Neuronal stem cell (in vitro differentiated cells): Measurements from ENCODE around the gene RIMKLA.

ENCODE experiments used
- DNase-seq: peaks from one replicate; pipeline ENCODE4 v3.0.0-alpha.2; 2013; ENCODE audit warnings: low spot score
- H2AFZ ChIP-seq: one replicate; pipeline ENCODE4 v1.6.1; 2013; ENCODE audit warnings: mild to moderate bottlenecking, low read length, inconsistent platforms
- H2AK5ac ChIP-seq: 2 replicates; pipeline ENCODE4 v1.6.1; 2013; ENCODE audit warnings: low read depth, mild to moderate bottlenecking, inconsistent platforms, low read length, moderate library complexity, mixed read lengths
- H2BK120ac ChIP-seq: 2 replicates; pipeline ENCODE4 v1.6.1; 2013; ENCODE audit warnings: low read depth, mild to moderate bottlenecking, inconsistent platforms, low read length, moderate library complexity, mixed read lengths
- H2BK12ac ChIP-seq: one replicate; pipeline ENCODE4 v1.6.1; 2013; ENCODE audit warnings: low read length, inconsistent platforms
- H2BK15ac ChIP-seq: 2 replicates; pipeline ENCODE4 v1.6.1; 2013; ENCODE audit warnings: mild to moderate bottlenecking, low read length, inconsistent platforms, mixed read lengths
- H2BK5ac ChIP-seq: one replicate; pipeline ENCODE4 v1.6.1; 2013; ENCODE audit warnings: inconsistent platforms, mild to moderate bottlenecking, low read length, moderate library complexity
- H3K14ac ChIP-seq: one replicate; pipeline ENCODE4 v1.6.1; 2013; ENCODE audit warnings: low read length, inconsistent platforms
- H3K18ac ChIP-seq: 2 replicates; pipeline ENCODE4 v1.6.1; 2013; ENCODE audit warnings: low read length, inconsistent platforms
- H3K23ac ChIP-seq: 2 replicates; pipeline ENCODE4 v1.6.1; 2013; ENCODE audit warnings: low read depth, mild to moderate bottlenecking, mixed read lengths, low read length, inconsistent platforms; ENCODE audit not compliant: poor library complexity
- H3K27ac ChIP-seq: replicated peaks from 3 replicates; pipeline ENCODE4 v1.5.1; 2013; ENCODE audit warnings: low read length, inconsistent platforms
- H3K27me3 ChIP-seq, 3 experiments: 2 replicates each; pipeline ENCODE4 v1.6.1; 2013; ENCODE audit warnings: low read length in 3 of 3, mild to moderate bottlenecking in 2 of 3, inconsistent platforms in 1 of 3, low read depth in 1 of 3, mixed read lengths in 1 of 3, moderate library complexity in 1 of 3; ENCODE audit not compliant: control insufficient read depth in 3 of 3, insufficient read depth in 3 of 3
- H3K36me3 ChIP-seq, 2 donors: replicated peaks in 1 of 2; 2 replicates each; pipeline ENCODE4 v1.6.1; 2013; ENCODE audit warnings: low read length in 2 of 2; ENCODE audit not compliant: control insufficient read depth in 2 of 2, insufficient read depth in 2 of 2
- H3K4ac ChIP-seq: 2 replicates; pipeline ENCODE4 v1.6.1; 2013; ENCODE audit warnings: inconsistent platforms, mild to moderate bottlenecking, low read length, moderate library complexity
- H3K4me1 ChIP-seq, 2 donors: 1 replicate in 1 of 2; 2 replicates in 1 of 2; pipeline ENCODE4 v1.6.1; 2013; ENCODE audit warnings: low read length in 2 of 2, low read depth in 1 of 2; ENCODE audit not compliant: control insufficient read depth in 2 of 2, insufficient read depth in 1 of 2
- H3K4me2 ChIP-seq: one replicate; pipeline ENCODE4 v1.6.1; 2013; ENCODE audit warnings: mild to moderate bottlenecking, low read length, inconsistent platforms; ENCODE audit not compliant: insufficient read depth, poor library complexity, severe bottlenecking
- H3K4me3 ChIP-seq, 2 donors: 2 replicates each; pipeline ENCODE4 v1.5.1; 2013; ENCODE audit warnings: low read length in 2 of 2, mild to moderate bottlenecking in 2 of 2, inconsistent platforms in 1 of 2, moderate library complexity in 1 of 2
- H3K79me1 ChIP-seq: one replicate; pipeline ENCODE4 v1.6.1; 2013; ENCODE audit warnings: low read depth, mild to moderate bottlenecking, inconsistent platforms, low read length, moderate library complexity
- H3K9ac ChIP-seq: one replicate; pipeline ENCODE4 v1.6.1; 2013; ENCODE audit warnings: mild to moderate bottlenecking, low read depth, low read length, inconsistent platforms; ENCODE audit not compliant: poor library complexity
- H3K9me3 ChIP-seq, 2 donors: replicated peaks in 1 of 2; 2 replicates each; pipeline versions ENCODE3 to v1.6.1; 2013; ENCODE audit warnings: low read length in 2 of 2, mild to moderate bottlenecking in 2 of 2, inconsistent platforms in 1 of 2, low read depth in 1 of 2, mixed read lengths in 1 of 2, moderate library complexity in 1 of 2; ENCODE audit not compliant: control insufficient read depth in 2 of 2, insufficient read depth in 1 of 2
- H4K8ac ChIP-seq: one replicate; pipeline ENCODE4 v1.6.1; 2013; ENCODE audit warnings: low read depth, mild to moderate bottlenecking, inconsistent platforms, low read length, moderate library complexity
- H4K91ac ChIP-seq: one replicate; pipeline ENCODE4 v1.6.1; 2013; ENCODE audit warnings: low read length, low read depth, mild to moderate bottlenecking, inconsistent platforms; ENCODE audit not compliant: poor library complexity
- WGBS, 2 donors: extraction: QIAGEN DNeasy Blood & Tissue Kit; methylation state at CpG; one replicate each; pipeline ENCODE4 v1.1.7; 2013; ENCODE audit warnings: missing lambda C conversion rate in 2 of 2, mixed read lengths in 1 of 2; ENCODE audit not compliant: insufficient read length in 2 of 2, insufficient replicate concordance in 1 of 2; ENCODE audit errors: extremely low coverage in 2 of 2; 5-methylcytosine and 5-hydroxymethylcytosine counted together

The RIMKLA gene

DNA sequence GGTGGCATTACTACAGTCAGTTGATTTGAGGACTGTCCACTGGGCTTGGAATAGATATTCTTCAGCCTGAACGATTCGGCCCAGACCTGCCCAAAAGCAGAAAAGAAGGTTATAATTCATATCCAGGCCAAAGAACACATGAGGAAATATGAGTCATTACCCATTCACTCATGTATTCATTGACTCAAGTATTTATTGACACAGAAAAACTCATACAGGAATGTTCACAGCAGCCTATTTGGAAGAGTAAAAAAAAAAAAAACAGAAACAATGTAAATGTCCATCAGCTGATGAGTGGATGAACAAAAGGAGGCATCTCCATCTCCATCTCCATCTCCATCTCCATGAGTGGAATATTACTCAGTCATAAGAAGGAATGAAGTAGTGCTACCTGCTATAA, 59.3 kb downstream of the RIMKLA start:
- no peak overlapping the region for H3K23ac ChIP-seq
- no peak overlapping the region for H3K4me3 ChIP-seq
- H3K18ac ChIP-seq = no peak overlapping the region
- WGBS, 2 donors = no CpG with 5 or more reads among the region's 2 CpGs
- H3K36me3 ChIP-seq = no peaks in the 10 kb centered on the region
- no peak overlapping the region for H4K91ac ChIP-seq
- H2AK5ac ChIP-seq = no peak overlapping the region
- H3K4ac ChIP-seq = no peak overlapping the region
- no peak for DNase-seq
- H2BK120ac ChIP-seq = no peak overlapping the region
- no peak overlapping the region for H3K9ac ChIP-seq
- no peaks in the 10 kb centered on the region for H3K4me1 ChIP-seq
- no peak overlapping the region for H3K14ac ChIP-seq
- no peak overlapping the region for H2BK5ac ChIP-seq
- H3K27me3 ChIP-seq = no peaks in the 10 kb centered on the region
- no peaks in the 10 kb centered on the region for H3K9me3 ChIP-seq
- H2BK15ac ChIP-seq = no peak overlapping the region
- H3K27ac ChIP-seq = no peak overlapping the region
- H3K4me2 ChIP-seq = no peak overlapping the region
- no peak overlapping the region for H2AFZ ChIP-seq
- H3K79me1 ChIP-seq = no peaks in the 10 kb centered on the region
- H2BK12ac ChIP-seq = no peak overlapping the region
- H4K8ac ChIP-seq = no peak overlapping the region

DNA sequence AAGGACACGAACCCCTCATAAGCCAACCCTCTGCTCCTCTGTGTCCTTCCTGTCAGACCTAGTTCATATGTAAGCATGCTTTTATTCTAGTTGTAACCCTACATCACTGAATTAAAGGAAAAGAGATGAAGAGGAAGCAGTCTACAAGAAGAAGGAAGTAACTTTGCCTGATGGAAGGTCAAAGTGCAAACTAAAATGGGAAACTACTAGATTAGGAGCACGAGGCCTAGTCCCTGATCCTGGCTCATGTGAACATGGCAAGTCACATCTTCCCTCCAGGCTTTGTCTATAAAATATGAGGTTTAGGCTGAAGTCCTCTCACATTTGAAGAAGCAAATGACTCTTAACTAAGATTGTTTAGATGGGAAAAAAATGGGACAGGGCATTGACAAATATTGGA, 62.1 kb downstream of the RIMKLA start:
- H3K9me3 ChIP-seq = no peaks in the 10 kb centered on the region

GRCh38 chr1:42449256-42449655, 68.7 kb downstream of the RIMKLA start:
- Histone ChIP-seq H3K14ac (no peak overlapping the region), H4K91ac (no peak overlapping the region), H4K8ac (no peak overlapping the region), H2AK5ac (no peak overlapping the region), H3K36me3 (no peaks in the 10 kb centered on the region), H3K9me3 (peaks cover 0 to 2% of the 10 kb centered on the region in 2 donors), H2BK15ac (no peak overlapping the region), H3K9ac (no peak overlapping the region), H3K27ac (no peak overlapping the region), H2BK120ac (no peak overlapping the region), H3K79me1 (no peaks in the 10 kb centered on the region), H2BK12ac (no peak overlapping the region), H2AFZ (no peak overlapping the region), H3K4me1 (no peaks in the 10 kb centered on the region), H3K27me3 (peaks cover 0 to 15% (median 4%) of the 10 kb centered on the region in 3 experiments), H2BK5ac (no peak overlapping the region), H3K4me2 (no peak overlapping the region), H3K23ac (no peak overlapping the region), H3K18ac (no peak overlapping the region), H3K4me3 (no peak overlapping the region), H3K4ac (no peak overlapping the region)
- no peak for DNase-seq

More for the DNA sequence above, 62.1 kb downstream of the RIMKLA start:
- H3K4me3 ChIP-seq = no peak overlapping the region
- H4K91ac ChIP-seq = no peak overlapping the region
- no peak overlapping the region for H3K4ac ChIP-seq
- no peak overlapping the region for H2BK12ac ChIP-seq
- no CpG with 5 or more reads among the region's 2 CpGs for WGBS, 2 donors
- no peak overlapping the region for H2AK5ac ChIP-seq
- DNase-seq = no peak
- H3K9ac ChIP-seq = no peak overlapping the region
- H3K27ac ChIP-seq = no peak overlapping the region
- peak overlapping the region; percentile 33 for H2AFZ ChIP-seq
- H2BK15ac ChIP-seq = no peak overlapping the region
- H2BK5ac ChIP-seq = no peak overlapping the region
- H3K4me2 ChIP-seq = no peak overlapping the region
- H3K27me3 ChIP-seq = peaks cover 0 to 3% (median 0%) of the 10 kb centered on the region in 3 experiments
- H3K18ac ChIP-seq = no peak overlapping the region
- no peak overlapping the region for H2BK120ac ChIP-seq
- H3K14ac ChIP-seq = no peak overlapping the region
- H3K23ac ChIP-seq = no peak overlapping the region
- no peaks in the 10 kb centered on the region for H3K79me1 ChIP-seq
- H3K36me3 ChIP-seq = no peaks in the 10 kb centered on the region
- no peaks in the 10 kb centered on the region for H3K4me1 ChIP-seq
- no peak overlapping the region for H4K8ac ChIP-seq

DNA sequence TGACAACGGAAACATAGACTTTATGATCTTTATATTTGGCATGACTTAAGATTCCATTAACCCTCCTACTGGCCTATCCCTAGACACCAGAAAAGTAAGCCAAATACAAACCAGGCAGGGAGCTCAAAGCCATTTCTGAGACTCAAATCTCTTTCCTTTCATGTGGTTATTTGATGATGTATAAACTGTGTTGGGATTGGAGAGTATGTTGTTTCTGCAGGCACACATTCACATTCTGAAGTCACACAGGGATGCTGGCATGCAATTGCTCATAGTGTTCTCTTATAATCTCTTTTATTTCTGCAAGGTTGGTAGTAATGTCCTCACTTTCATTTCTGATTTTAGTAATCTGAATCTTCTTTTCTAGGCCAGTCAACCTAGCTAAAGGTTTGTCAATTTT, 69.5 kb downstream of the RIMKLA start:
- Histone ChIP-seq H3K4me2 (no peak overlapping the region), H2BK120ac (no peak overlapping the region), H2BK5ac (no peak overlapping the region), H4K8ac (no peak overlapping the region), H2BK12ac (no peak overlapping the region), H2AFZ (no peak overlapping the region), H3K27me3 (peaks cover 0 to 15% (median 4%) of the 10 kb centered on the region in 3 experiments), H3K4me1 (no peaks in the 10 kb centered on the region), H4K91ac (no peak overlapping the region), H3K36me3 (no peaks in the 10 kb centered on the region), H3K18ac (no peak overlapping the region), H3K79me1 (no peaks in the 10 kb centered on the region), H3K23ac (no peak overlapping the region), H3K4ac (no peak overlapping the region), H3K9me3 (peaks cover 0 to 2% of the 10 kb centered on the region in 2 donors), H3K4me3 (no peak overlapping the region), H3K9ac (no peak overlapping the region), H2AK5ac (no peak overlapping the region), H3K27ac (no peak overlapping the region), H2BK15ac (no peak overlapping the region), H3K14ac (no peak overlapping the region)
- DNase-seq = no peak
- no CpG with 5 or more reads among the region's 1 CpG for WGBS, 2 donors
